A549 (cell line): ENCODE results near the gene NRG3. TPM values are rescaled to one million over a fixed set of nuclear protein-coding genes. Genes with fewer than 3 reads are reported as not detected.

Experiments used
- ATAC-seq, 2 experiments: fragments of 200-7000 bp in 1 of 2; fragments of >200 bp in 1 of 2; cut with Nextera tagmentation in 1 of 2; cut with Tn5 transposase in 1 of 2; 3 replicates each; pipeline versions ENCODE4 v1.8.0 to v1.9.1; 2018 to 2020; ENCODE audit warnings: mild to moderate bottlenecking in 1 of 2, moderate library complexity in 1 of 2
- CTCF ChIA-PET: fragments of 300-600 bp; sonication (Branson Sonifier 250); formaldehyde crosslinking; extraction: SDS; loops from one replicate; lab custom pipeline; 2021; ENCODE audit warnings: antibody characterized with exemption, inconsistent platforms; lab: Yijun Ruan, JAX
- POLR2A ChIA-PET: fragments of 350-600 bp; formaldehyde crosslinking; extraction: SDS; loops from one replicate; lab custom pipeline; 2021; ENCODE audit warnings: antibody characterized with exemption, inconsistent platforms; lab: Yijun Ruan, JAX
- DNase-seq, 2 experiments: peaks; one replicate each; pipeline versions ENCODE4 v3.0.0 to v3.0.0-alpha.2; 2011 to 2016; ENCODE audit warnings: low read depth in 1 of 2, low spot score in 1 of 2
- FAIRE-seq: peaks from 2 replicates; lab custom pipeline; 2011; peaks lifted over from hg19 to GRCh38; lab: Jason Lieb, UNC
- H3K27ac ChIP-seq, 2 experiments: fragments of >200 bp; sonication (Bioruptor Twin); formaldehyde crosslinking; 3 replicates each; pipeline ENCODE4 v1.5.1; 2016 to 2017
- H3K4me1 ChIP-seq: fragments of >200 bp; sonication (Bioruptor Twin); formaldehyde crosslinking; 3 replicates; pipeline ENCODE4 v1.6.1; 2016
- H3K4me2 ChIP-seq: fragments of >200 bp; sonication (Bioruptor Twin); formaldehyde crosslinking; 3 replicates; pipeline ENCODE4 v1.6.1; 2016
- H3K4me3 ChIP-seq: fragments of >200 bp; sonication (Bioruptor Twin); formaldehyde crosslinking; 3 replicates; pipeline ENCODE4 v1.5.1; 2016
- H3K9me3 ChIP-seq: fragments of >200 bp; sonication (Bioruptor Twin); formaldehyde crosslinking; 3 replicates; pipeline ENCODE4 v1.6.1; 2016
- CBX2 ChIP-seq: fragments of 200-600 bp; sonication (generic); IDR thresholded peaks from 2 replicates; pipeline ENCODE4 v1.6.1; 2016; ENCODE audit warnings: low read depth, mild to moderate bottlenecking, borderline replicate concordance
- CEBPB ChIP-seq, 2 experiments: fragments of >200 bp in 1 of 2; sonication (Bioruptor Twin) in 1 of 2; formaldehyde crosslinking in 1 of 2; IDR thresholded peaks; 2 replicates each; pipeline ENCODE4 v1.6.1; 2012 to 2016
- CHD4 ChIP-seq: fragments of 200-600 bp; sonication (generic); IDR thresholded peaks from 2 replicates; pipeline ENCODE4 v1.6.1; 2016; ENCODE audit warnings: antibody characterized with exemption, mild to moderate bottlenecking, borderline replicate concordance
- FOSB ChIP-seq: fragments of 250-450 bp; sonication (Bioruptor Pico); IDR thresholded peaks from 2 replicates; pipeline ENCODE4 v1.5.0; 2020; ENCODE audit warnings: mild to moderate bottlenecking, moderate library complexity
- FOSL2 ChIP-seq, 2 experiments: fragments of 450-650 bp in 1 of 2; fragments of >200 bp in 1 of 2; sonication (Bioruptor Twin) in 1 of 2; formaldehyde crosslinking; IDR thresholded peaks; 2 replicates each; pipeline versions ENCODE4 v1.5.0 to v1.6.1; 2016 to 2020; ENCODE audit warnings: mild to moderate bottlenecking in 1 of 2, moderate library complexity in 1 of 2
- HEYL ChIP-seq: fragments of 250-450 bp; sonication (Bioruptor Pico); IDR thresholded peaks from 2 replicates; pipeline ENCODE4 v1.8.0; 2021; ENCODE audit warnings: mild to moderate bottlenecking, moderate library complexity
- HOXB13 ChIP-seq: fragments of 250-450 bp; sonication (Bioruptor Pico); IDR thresholded peaks from 2 replicates; pipeline ENCODE4 v1.5.0; 2020; ENCODE audit warnings: low read depth, mild to moderate bottlenecking, moderate library complexity
- HOXB5 ChIP-seq: fragments of 250-450 bp; sonication (Bioruptor Pico); IDR thresholded peaks from 2 replicates; pipeline ENCODE4 v1.5.0; 2020; ENCODE audit warnings: mild to moderate bottlenecking, moderate library complexity
- KDM1A ChIP-seq: fragments of 200-600 bp; sonication (generic); IDR thresholded peaks from 2 replicates; pipeline ENCODE4 v1.6.1; 2016; ENCODE audit warnings: low read depth, mild to moderate bottlenecking
- KDM5A ChIP-seq: fragments of 200-600 bp; sonication (generic); IDR thresholded peaks from 2 replicates; pipeline ENCODE4 v1.6.1; 2016; ENCODE audit warnings: antibody characterized with exemption, mild to moderate bottlenecking
- NPAS2 ChIP-seq: fragments of 250-450 bp; sonication (Bioruptor Pico); IDR thresholded peaks from 2 replicates; pipeline ENCODE4 v1.8.0; 2022; ENCODE audit warnings: mild to moderate bottlenecking, moderate library complexity, borderline replicate concordance
- POLR2AphosphoS2 ChIP-seq: conservative IDR thresholded peaks from 2 replicates; pipeline ENCODE4 v1.6.1; 2012; ENCODE audit warnings: low read length, improper control_type of control experiment, inconsistent platforms
- RAD21 ChIP-seq, 2 experiments: fragments of >200 bp in 1 of 2; sonication (Bioruptor Twin) in 1 of 2; formaldehyde crosslinking in 1 of 2; IDR thresholded peaks in 1 of 2; conservative IDR thresholded peaks in 1 of 2; 2 replicates in 1 of 2; 3 replicates in 1 of 2; pipeline ENCODE4 v1.6.1; 2012 to 2018; ENCODE audit warnings: inconsistent platforms in 1 of 2
- RARB ChIP-seq: fragments of 250-450 bp; sonication (Bioruptor Pico); IDR thresholded peaks from 2 replicates; pipeline ENCODE4 v1.8.0; 2021; ENCODE audit warnings: mild to moderate bottlenecking, moderate library complexity
- RFX5 ChIP-seq: fragments of 450-650 bp; IDR thresholded peaks from 2 replicates; pipeline ENCODE4 v1.7.1; 2014; ENCODE audit warnings: antibody characterized with exemption, mild to moderate bottlenecking, moderate library complexity
- SMC3 ChIP-seq: fragments of >200 bp; sonication (Bioruptor Twin); formaldehyde crosslinking; IDR thresholded peaks from 3 replicates; pipeline ENCODE4 v1.6.1; 2018; ENCODE audit warnings: inconsistent platforms
- TFCP2L1 ChIP-seq: fragments of 250-450 bp; sonication (Bioruptor Pico); IDR thresholded peaks from 2 replicates; pipeline ENCODE4 v1.5.0; 2021; ENCODE audit warnings: mild to moderate bottlenecking
- ZC3H11A ChIP-seq: fragments of 450-650 bp; IDR thresholded peaks from 2 replicates; pipeline ENCODE4 v1.6.1; 2014; ENCODE audit warnings: antibody characterized with exemption, mild to moderate bottlenecking
- ZFP36 ChIP-seq: fragments of 450-650 bp; IDR thresholded peaks from 2 replicates; pipeline ENCODE4 v1.6.1; 2014; ENCODE audit warnings: borderline replicate concordance; ENCODE audit not compliant: partially characterized antibody
- ZNF302 ChIP-seq: fragments of 250-450 bp; sonication (Bioruptor Pico); IDR thresholded peaks from 2 replicates; pipeline ENCODE4 v1.9.0; 2021; ENCODE audit warnings: inconsistent platforms, mild to moderate bottlenecking, moderate library complexity
- ZSCAN20 ChIP-seq: fragments of 250-450 bp; sonication (Bioruptor Pico); IDR thresholded peaks from 2 replicates; pipeline ENCODE4 v1.8.0; 2022; ENCODE audit warnings: mild to moderate bottlenecking, moderate library complexity
- WGBS: methylation state at CpG from one replicate; pipeline ENCODE4 v1.1.6; 2017; ENCODE audit errors: missing lambda C conversion rate; 5-methylcytosine and 5-hydroxymethylcytosine counted together
- polyA plus RNA-seq, 4 experiments: library from polyadenylated mRNA; depleted of rRNA in 3 of 4; stranded (reverse); fragments of >200 nt; fragmentation: RNase III in 1 of 4; extraction: RNeasy Plus Mini Kit Qiagen cat#74134 plus additional on column Dnase treatment in 1 of 4; gene quantifications; 2 replicates in 3 of 4; 3 replicates in 1 of 4; pipeline ENCODE4 v1.2.3, GENCODE V29; 2011 to 2017
- TF ChIP-seq, protein P1 (sequence below): IDR thresholded peaks from 2 replicates; pipeline ENCODE4 v1.6.1; 2012
- TF ChIP-seq, protein P2 (sequence below): fragments of 250-450 bp; sonication (Bioruptor Pico); IDR thresholded peaks from 2 replicates; pipeline ENCODE4 v1.5.0; 2021; ENCODE audit warnings: mild to moderate bottlenecking, moderate library complexity, borderline replicate concordance
- TF ChIP-seq, protein P3 (sequence below): IDR thresholded peaks from 2 replicates; pipeline ENCODE4 v1.6.1; 2012; ENCODE audit warnings: low read depth, borderline replicate concordance

The NRG3 gene
- polyA plus RNA-seq, 2 of the 4 experiments (the other 2 are of a cell fraction), result not detected

DNA sequence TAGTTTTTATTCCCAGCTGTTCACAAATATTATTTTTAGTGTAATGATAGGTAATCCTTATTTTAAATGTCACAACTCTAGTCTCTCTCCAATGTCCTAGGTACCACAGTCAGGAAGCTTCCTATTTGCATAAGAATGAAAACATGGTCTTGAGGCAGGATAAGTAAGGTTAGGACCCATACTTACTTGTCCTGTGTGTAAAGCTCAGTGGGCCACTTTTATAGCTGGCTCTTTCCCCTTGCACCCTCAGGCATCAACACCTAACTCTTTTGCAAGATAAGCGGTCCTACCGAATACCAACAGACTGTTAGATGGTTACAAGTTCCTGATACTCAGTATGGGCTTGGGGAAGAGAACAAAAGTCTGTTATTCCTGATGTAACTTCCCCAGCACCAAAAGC lies 986.9 kb downstream of the NRG3 start:
- H3K4me2 ChIP-seq, result no peak overlapping the region
- ATAC-seq, result no peak
- TF ChIP-seq RARB (CRISPR knock-in tag), result no peak
- no peak for TF ChIP-seq HOXB13 (CRISPR knock-in tag)
- TF ChIP-seq HOXB5 (CRISPR knock-in tag), result no peak
- TF ChIP-seq, protein P1, sequence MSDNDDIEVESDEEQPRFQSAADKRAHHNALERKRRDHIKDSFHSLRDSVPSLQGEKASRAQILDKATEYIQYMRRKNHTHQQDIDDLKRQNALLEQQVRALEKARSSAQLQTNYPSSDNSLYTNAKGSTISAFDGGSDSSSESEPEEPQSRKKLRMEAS, result no peak
- no peak for TF ChIP-seq NPAS2
- TF ChIP-seq KDM1A, result no peak
- TF ChIP-seq, protein P2, sequence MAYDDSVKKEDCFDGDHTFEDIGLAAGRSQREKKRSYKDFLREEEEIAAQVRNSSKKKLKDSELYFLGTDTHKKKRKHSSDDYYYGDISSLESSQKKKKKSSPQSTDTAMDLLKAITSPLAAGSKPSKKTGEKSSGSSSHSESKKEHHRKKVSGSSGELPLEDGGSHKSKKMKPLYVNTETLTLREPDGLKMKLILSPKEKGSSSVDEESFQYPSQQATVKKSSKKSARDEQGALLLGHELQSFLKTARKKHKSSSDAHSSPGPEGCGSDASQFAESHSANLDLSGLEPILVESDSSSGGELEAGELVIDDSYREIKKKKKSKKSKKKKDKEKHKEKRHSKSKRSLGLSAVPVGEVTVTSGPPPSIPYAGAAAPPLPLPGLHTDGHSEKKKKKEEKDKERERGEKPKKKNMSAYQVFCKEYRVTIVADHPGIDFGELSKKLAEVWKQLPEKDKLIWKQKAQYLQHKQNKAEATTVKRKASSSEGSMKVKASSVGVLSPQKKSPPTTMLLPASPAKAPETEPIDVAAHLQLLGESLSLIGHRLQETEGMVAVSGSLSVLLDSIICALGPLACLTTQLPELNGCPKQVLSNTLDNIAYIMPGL (CRISPR knock-in tag), result no peak
- no peak for TF ChIP-seq KDM5A
- no peak for TF ChIP-seq ZNF302 (CRISPR knock-in tag)
- no peaks in the 10 kb centered on the region for H3K9me3 ChIP-seq
- no peak for FAIRE-seq
- H3K27ac ChIP-seq, result no peak overlapping the region
- H3K4me1 ChIP-seq, result no peaks in the 10 kb centered on the region
- no peak for DNase-seq
- POLR2A ChIA-PET, result no interaction called here
- 6% methylated on average over 2 of the region's 2 CpGs for WGBS
- H3K4me3 ChIP-seq, result no peak overlapping the region
- CTCF ChIA-PET, result no interaction called here

DNA sequence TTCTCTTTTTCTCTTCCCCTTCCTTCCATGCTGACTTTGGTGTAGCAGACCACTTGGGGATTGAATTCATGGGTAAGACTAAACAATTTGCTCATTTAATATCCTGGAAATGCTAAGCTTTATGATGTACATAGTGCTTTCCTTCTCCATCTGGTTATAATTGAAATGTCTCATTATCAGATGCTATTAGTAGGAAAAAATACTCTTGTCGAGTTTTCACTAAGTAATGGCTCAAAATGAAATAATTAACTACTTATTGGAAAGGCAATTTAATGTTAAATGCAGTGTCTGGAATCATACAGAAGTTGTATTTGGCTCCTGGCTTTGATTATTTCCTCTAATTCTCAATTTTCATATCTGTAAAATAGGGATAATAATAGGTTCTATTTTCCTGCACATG lies 990.4 kb downstream of the NRG3 start:
- 0% methylated on average over 1 of the region's 1 CpG for WGBS
- ATAC-seq (no peak), DNase-seq (no peak), FAIRE-seq (no peak)
- TF ChIP-seq ZFP36 (no peak), CEBPB (IDR thresholded peaks at IDR 0.05) (no peak), RARB (CRISPR knock-in tag) (no peak), SMC3 (no peak), ZNF302 (CRISPR knock-in tag) (no peak), ZC3H11A (no peak), FOSL2 (IDR thresholded peaks at IDR 0.05) (no peak), FOSL2 (CRISPR knock-in tag; IDR thresholded peaks at IDR 0.05) (no peak), RAD21 (conservative IDR thresholded peaks at IDR 0.05 in 1 of 2, IDR thresholded peaks at IDR 0.05 in 1 of 2) (no peak), RFX5 (no peak), HEYL (CRISPR knock-in tag) (no peak), TFCP2L1 (CRISPR knock-in tag) (no peak), CBX2 (no peak), ZSCAN20 (CRISPR knock-in tag) (no peak), FOSB (CRISPR knock-in tag) (no peak), CHD4 (no peak), POLR2AphosphoS2 (no peak)
- TF ChIP-seq, protein P3, sequence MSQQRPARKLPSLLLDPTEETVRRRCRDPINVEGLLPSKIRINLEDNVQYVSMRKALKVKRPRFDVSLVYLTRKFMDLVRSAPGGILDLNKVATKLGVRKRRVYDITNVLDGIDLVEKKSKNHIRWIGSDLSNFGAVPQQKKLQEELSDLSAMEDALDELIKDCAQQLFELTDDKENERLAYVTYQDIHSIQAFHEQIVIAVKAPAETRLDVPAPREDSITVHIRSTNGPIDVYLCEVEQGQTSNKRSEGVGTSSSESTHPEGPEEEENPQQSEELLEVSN, result no peak
- TF ChIP-seq, protein P2 (CRISPR knock-in tag), result no peak
- H3K9me3 ChIP-seq, result no peaks in the 10 kb centered on the region
- no peak overlapping the region for H3K4me3 ChIP-seq
- no peaks in the 10 kb centered on the region for H3K4me1 ChIP-seq
- ChIA-PET CTCF (no interaction called here), POLR2A (no interaction called here)
- no peak overlapping the region for H3K27ac ChIP-seq
- no peak overlapping the region for H3K4me2 ChIP-seq
